Measurements from ENCODE around the gene CHCHD10.
"Not testable (repeated sequence)": the region's sequence is repeated elsewhere in the genome, so short reads cannot be mapped to it uniquely, and the experiment has no call there.

Gene CHCHD10

DNA sequence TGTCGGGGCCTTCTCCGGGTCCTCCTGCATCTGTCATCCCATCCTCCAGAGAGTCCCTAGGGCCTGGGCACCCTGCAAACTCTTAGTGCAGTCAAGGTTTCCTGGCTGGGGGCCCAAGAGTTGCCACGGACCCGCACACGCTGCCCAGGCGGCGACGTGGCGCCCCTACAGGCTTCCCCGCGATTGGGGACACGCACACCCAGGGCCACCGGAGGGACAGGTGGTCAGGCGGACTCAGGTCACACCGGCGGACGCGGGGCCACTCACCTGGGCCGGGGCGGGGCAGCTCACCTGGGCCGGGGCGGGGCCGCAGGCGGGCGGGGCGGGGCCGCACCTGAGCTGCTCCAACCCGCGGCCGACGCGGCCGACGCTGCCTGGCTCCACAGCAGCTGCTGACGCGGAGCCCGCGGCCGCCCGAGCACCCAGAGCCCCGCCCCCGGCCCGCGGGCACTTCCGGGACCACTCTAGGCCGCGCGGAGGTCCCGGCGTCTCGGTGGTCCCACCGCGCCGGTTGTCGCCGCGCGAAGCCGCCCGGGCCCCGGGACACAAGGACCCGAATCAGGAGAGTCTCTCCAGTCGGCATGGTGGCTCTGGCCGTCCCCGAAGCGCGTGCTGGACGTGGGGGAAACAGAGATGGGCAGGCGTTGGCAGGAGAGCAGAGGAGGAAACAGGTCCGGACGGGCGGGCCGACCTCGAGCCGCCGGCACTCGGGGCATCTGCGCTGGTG, 16.9 kb downstream of the CHCHD10 start, which contains the start of gene ZNF70:
ZNF70 (minus strand) TSS at position 399 of the 727 bp plus-strand sequence. CDS start 5,972 bp downstream, outside the sequence.
- H3K9me3 Mint-ChIP-seq: no peaks in the 10 kb centered on the region
- peaks cover 4% of the 10 kb centered on the region for H3K36me3 Mint-ChIP-seq
- H3K4me1 Mint-ChIP-seq: peaks cover 18% of the 10 kb centered on the region
- DNase-seq (ENCODE audit: low spot score in 2 of 2) (peak; percentile 79 to 90), ATAC-seq (peak; percentile 99)
- peak within 1 kb of the TSS; percentile 84 for H3K4me3 Mint-ChIP-seq
- H3K27ac Mint-ChIP-seq: peak within 1 kb of the TSS; percentile 88

DNA sequence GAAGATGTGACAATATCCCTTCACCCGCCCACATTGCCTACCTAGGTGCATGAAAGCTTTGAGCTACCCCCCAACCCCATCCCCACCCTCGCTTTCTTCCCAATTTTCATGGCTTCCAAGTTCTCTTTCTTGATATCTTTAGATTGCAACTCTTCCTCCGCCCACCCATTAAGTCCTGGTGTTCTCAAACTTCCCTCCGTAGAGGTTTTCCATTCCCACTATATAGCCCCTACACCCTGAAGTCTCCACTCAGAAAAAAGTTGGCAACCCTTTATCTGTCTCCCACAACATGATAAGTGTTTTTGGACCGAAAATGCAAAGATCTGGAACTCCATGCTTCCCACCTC, 17.4 kb downstream of the CHCHD10 start:
- Mint-ChIP-seq H3K36me3 (peaks cover 4% of the 10 kb centered on the region), H3K4me3 (peak overlapping the region; percentile 84), H3K9me3 (no peaks in the 10 kb centered on the region), H3K4me1 (peaks cover 18% of the 10 kb centered on the region), H3K27ac (peak overlapping the region; percentile 88)
- DNase-seq (ENCODE audit: low spot score in 2 of 2) (no peak), ATAC-seq (no peak)

DNA sequence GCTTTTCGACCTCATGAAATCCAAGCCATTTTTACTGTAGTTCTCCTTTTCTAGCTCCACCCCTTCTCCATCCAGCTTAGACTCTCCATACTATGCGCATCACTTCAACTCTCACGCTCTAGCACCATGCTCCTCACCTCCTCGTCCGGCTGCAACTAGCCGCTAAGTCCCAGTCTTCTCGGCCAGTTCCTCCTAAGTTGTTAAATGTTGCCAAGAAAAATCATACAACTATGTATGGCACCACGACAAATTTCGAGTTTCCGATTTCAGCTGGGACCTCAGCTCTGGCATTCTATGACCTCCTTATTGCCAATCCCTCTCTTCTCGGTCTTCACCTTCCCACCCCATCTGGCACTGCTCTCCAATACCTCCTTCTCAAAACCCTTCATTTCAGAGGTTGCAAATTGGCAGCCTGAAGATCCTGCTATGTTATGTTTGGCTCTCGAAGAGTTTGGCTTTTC, 17.9 kb downstream of the CHCHD10 start:
- no peaks in the 10 kb centered on the region for H3K9me3 Mint-ChIP-seq
- peaks cover 7% of the 10 kb centered on the region for H3K36me3 Mint-ChIP-seq
- H3K4me3 Mint-ChIP-seq: peak overlapping the region; percentile 84
- H3K27ac Mint-ChIP-seq: no peak overlapping the region
- peaks cover 18% of the 10 kb centered on the region for H3K4me1 Mint-ChIP-seq
- DNase-seq (ENCODE audit: low spot score in 2 of 2) (no peak), ATAC-seq (no peak)

DNA sequence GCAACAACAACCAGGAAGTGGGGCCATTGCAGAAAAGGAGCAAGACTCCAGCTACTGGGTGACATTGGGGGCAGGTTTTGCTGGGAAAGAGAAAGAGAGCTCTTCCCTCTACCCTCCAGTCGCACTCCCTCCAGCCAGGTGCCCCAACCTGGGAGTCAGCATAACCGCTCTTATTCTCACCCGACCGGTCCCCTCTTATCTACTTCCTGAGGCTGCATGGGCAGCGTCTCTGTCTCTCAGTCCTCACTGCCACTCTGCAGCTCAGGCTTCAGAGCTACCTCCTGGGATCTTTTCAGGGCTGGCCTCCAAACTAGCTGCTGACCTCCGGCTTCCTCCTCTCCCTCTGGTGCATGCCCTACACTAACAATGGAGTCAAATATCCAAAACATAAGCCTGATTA, 22.0 kb downstream of the CHCHD10 start:
- Mint-ChIP-seq H3K9me3 (peaks cover 4% of the 10 kb centered on the region), H3K4me3 (no peak overlapping the region), H3K27ac (no peak overlapping the region), H3K4me1 (peaks cover 14% of the 10 kb centered on the region), H3K36me3 (peaks cover 27% of the 10 kb centered on the region)
- ATAC-seq (no peak), DNase-seq (ENCODE audit: low spot score in 2 of 2) (no peak)

DNA sequence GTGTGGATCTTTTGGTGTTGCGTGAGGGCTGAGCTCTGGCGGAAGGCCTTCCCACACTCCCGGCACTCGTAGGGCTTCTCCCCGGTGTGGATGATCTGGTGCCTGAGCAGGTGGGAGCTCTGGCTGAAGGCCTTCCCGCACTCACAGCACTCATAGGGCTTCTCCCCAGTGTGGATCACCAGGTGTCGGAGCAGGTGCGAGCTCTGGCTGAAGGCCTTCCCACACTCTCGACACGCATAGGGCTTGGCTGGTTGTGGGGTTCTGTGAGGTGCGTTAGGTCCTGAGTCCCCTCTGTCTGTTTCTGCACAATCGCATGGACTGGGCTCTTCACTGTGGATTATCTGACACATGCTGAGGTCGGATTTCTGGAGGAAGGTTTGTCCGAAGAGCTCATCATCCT, 23.3 kb downstream of the CHCHD10 start:
- DNase-seq (ENCODE audit: low spot score in 2 of 2) (no peak), ATAC-seq (no peak)
- Mint-ChIP-seq H3K9me3 (peaks cover 4% of the 10 kb centered on the region), H3K27ac (no peak overlapping the region), H3K36me3 (peaks cover 29% of the 10 kb centered on the region), H3K4me1 (peaks cover under 1% of the 10 kb centered on the region), H3K4me3 (no peak overlapping the region)

DNA sequence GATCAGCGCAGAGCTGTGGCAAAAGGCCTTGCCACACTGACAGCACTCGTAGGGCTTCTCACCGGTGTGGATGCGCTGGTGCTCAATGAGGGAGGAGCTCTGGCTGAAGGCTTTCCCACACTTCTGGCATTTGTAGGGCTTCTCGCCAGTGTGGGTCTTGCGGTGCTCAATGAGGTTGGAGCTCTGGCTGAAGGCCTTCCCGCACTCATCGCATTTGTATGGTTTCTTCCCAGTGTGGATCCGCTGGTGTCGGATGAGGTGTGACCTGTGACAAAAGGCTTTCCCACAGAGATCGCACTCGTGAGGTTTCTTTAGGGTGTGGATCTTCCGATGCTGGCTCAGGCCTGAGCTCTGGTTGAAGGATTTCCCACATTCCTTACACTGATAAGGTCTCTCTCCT, 23.8 kb downstream of the CHCHD10 start:
- Mint-ChIP-seq H3K4me3 (no peak overlapping the region), H3K4me1 (no peaks in the 10 kb centered on the region), H3K9me3 (peaks cover 4% of the 10 kb centered on the region), H3K27ac (no peak overlapping the region), H3K36me3 (peaks cover 29% of the 10 kb centered on the region)
- ATAC-seq (no peak), DNase-seq (ENCODE audit: low spot score in 2 of 2) (no peak)

DNA sequence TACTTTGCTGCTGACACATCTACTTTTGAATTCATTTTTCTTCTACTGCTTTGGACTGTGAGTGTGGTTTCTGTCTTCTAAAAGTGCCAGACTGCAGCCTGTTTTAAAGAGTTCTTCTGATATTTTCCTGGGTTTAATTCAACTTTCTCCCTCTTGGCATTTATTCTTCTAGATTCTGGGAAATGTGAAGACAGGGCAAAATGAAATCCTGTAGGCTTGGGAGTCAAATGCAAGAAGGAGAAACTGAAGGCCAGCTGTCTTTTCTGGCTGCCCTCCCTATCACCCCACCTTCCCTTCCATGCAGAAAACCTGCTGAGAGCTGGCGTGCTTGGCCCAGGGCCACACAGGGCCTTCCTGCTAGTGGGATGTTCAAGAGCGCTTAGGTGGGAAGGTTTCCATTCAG, 24.5 kb downstream of the CHCHD10 start:
- Mint-ChIP-seq H3K36me3 (peaks cover 29% of the 10 kb centered on the region), H3K4me1 (no peaks in the 10 kb centered on the region), H3K9me3 (peaks cover 4% of the 10 kb centered on the region), H3K4me3 (no peak overlapping the region), H3K27ac (peak overlapping the region; percentile 32)
- ATAC-seq: no peak
- DNase-seq (ENCODE audit: low spot score in 2 of 2): no peak

DNA sequence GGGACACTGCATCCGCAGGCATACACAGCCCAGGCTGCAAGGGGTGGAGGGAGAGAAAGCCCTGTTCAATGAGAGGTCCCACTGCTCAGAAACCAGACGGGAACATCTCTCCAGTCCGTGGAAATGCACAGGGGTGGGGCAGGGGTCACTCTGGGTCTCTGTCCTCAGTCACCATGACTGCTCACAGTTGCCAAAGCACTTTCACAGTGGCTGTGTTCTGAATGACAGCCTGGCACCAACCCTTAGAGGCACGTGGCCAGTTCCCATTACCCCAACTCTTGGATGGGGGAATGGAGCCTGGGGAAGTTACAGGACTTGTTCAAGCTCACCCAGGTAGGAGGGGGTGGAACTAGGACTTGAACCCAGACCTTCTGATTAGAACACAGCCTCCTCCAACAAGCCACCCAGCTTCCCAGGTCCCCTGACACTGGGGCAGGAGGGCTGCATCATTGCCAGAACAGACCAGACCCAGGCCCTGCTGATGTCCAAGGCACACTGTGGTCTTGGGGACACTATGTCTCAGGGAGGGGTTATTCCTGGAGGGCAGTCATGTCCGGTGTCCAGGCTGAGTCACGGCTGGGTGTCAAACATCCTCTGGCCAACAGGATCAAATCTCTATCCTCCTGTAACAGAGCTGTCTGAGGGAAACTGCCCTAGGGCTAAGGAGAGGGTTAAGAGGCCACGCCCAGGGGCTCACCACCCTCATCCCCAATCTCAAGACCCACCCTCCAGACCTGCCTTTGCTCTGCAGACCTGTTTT, 25.1 kb downstream of the CHCHD10 start:
- H3K4me3 Mint-ChIP-seq: no peak overlapping the region
- ATAC-seq (no peak), DNase-seq (ENCODE audit: low spot score in 2 of 2) (no peak)
- H3K27ac Mint-ChIP-seq: peak overlapping the region; percentile 32
- H3K36me3 Mint-ChIP-seq: peaks cover 25% of the 10 kb centered on the region
- no peaks in the 10 kb centered on the region for H3K4me1 Mint-ChIP-seq
- peaks cover 4% of the 10 kb centered on the region for H3K9me3 Mint-ChIP-seq

DNA sequence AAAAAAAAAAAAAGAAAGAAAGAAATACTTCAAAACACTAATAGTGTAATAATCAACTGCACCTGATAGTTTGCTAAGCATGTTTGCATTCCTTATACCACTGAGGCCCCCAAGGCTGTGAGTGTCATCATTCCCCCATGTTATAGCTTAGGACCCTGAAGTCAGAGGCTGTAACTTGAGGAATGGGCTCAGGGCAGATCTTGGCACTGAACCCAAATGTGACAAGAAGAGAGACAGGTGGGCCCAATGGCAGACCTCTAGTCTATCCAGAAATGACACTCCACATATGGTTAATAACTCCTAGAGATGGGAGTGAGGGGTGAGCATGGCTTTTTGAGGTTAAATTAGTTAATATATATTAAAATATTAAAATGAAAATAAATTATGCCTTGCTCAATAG, 30.1 kb downstream of the CHCHD10 start:
- ATAC-seq (no peak), DNase-seq (ENCODE audit: low spot score in 2 of 2) (no peak)
- no peak overlapping the region for H3K4me3 Mint-ChIP-seq
- H3K36me3 Mint-ChIP-seq: peaks cover 6% of the 10 kb centered on the region
- H3K27ac Mint-ChIP-seq: no peak overlapping the region
- no peaks in the 10 kb centered on the region for H3K9me3 Mint-ChIP-seq
- H3K4me1 Mint-ChIP-seq: no peaks in the 10 kb centered on the region

DNA sequence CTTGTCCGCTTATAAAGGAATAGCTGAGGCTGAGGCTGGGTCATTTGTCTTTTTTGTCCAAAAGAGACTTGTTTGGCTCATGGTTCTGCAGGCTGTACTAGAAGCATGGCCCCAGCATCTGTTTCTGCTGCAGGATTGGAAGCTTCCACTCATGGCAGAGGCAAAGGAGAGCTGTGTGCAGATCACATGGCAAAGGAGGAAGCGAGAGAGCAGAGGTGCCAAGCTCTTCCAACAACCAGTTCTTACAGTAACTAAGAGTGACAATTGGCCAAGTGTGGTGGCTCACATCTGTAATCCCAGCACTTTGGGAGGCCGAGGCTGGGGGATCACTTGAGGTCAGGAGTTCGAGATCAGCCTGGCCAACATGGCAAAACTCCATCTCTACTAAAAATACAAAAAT, 39.7 kb downstream of the CHCHD10 start:
- H3K4me1 Mint-ChIP-seq; ATAC-seq; DNase-seq (ENCODE audit: low spot score in 2 of 2); H3K9me3 Mint-ChIP-seq; H3K36me3 Mint-ChIP-seq; H3K27ac Mint-ChIP-seq; H3K4me3 Mint-ChIP-seq: not testable (repeated sequence)

DNA sequence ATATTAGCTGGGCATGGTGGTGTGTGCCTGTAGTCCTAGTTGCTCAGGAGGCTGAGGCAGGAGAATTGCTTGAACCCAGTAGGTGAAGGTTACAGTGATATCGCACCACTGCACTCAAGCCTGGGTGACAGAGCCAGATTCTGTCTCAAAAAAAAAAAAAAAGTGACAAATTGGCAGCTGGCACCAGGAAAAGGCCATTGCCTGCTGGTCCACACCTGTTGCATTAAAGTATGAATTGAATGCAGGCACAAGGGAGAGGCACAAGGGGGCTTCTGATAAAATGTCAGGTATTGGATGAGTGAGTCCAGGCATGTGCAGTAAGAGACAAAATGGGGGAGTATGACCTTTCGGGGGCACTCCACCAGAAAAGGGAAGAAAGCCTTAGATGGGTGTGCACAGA, 45.0 kb downstream of the CHCHD10 start:
- DNase-seq (ENCODE audit: low spot score in 2 of 2): no peak
- no peak for ATAC-seq
- H3K36me3 Mint-ChIP-seq: no peaks in the 10 kb centered on the region
- no peak overlapping the region for H3K27ac Mint-ChIP-seq
- H3K9me3 Mint-ChIP-seq: no peaks in the 10 kb centered on the region
- H3K4me1 Mint-ChIP-seq: no peaks in the 10 kb centered on the region
- no peak overlapping the region for H3K4me3 Mint-ChIP-seq

DNA sequence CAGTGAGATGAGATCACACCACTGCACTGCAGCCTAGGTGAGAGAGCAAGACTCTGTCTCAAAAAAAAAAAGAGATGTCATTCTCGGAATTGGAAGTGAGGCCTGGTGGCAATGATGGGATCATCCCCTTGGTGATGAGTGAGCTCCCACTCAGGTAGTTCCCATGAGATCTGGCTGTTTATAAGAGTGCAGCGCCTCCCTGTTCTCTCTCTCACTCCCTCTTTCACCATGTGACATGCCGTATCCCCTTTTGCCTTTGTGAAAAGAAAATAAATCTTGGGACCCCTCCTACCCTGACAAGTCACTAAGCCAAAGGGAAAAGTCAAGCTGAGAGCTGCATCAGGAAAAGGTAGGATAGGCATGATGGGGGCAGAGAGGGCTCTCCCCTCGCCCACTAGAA, 45.6 kb downstream of the CHCHD10 start:
- Mint-ChIP-seq H3K9me3 (no peaks in the 10 kb centered on the region), H3K27ac (no peak overlapping the region), H3K4me3 (no peak overlapping the region), H3K36me3 (no peaks in the 10 kb centered on the region), H3K4me1 (no peaks in the 10 kb centered on the region)
- ATAC-seq: no peak
- DNase-seq (ENCODE audit: low spot score in 2 of 2): no peak

DNA sequence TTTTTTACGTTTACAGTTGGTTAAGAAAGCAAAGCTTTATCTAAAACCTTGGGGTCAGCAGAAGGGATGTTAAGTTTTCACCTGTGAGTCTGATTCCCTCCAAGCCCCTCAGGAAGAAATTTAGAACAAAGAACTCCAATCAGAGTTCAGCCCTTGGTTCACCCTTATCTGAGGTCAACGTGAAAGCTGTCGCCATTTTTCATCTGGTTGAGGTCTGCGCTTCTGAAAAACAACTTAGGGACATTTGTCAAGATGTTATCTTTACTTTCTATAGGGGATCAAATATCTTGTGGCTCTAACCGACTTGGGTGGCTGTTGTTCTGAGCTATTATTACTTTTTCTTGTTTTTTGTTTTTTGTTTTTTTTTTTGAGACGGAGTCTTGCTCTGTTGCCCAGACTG, 46.9 kb downstream of the CHCHD10 start:
- ATAC-seq (no peak), DNase-seq (ENCODE audit: low spot score in 2 of 2) (no peak)
- H3K36me3 Mint-ChIP-seq: no peaks in the 10 kb centered on the region
- H3K9me3 Mint-ChIP-seq: no peaks in the 10 kb centered on the region
- H3K27ac Mint-ChIP-seq: no peak overlapping the region
- H3K4me1 Mint-ChIP-seq: peaks cover 3% of the 10 kb centered on the region
- no peak overlapping the region for H3K4me3 Mint-ChIP-seq

DNA sequence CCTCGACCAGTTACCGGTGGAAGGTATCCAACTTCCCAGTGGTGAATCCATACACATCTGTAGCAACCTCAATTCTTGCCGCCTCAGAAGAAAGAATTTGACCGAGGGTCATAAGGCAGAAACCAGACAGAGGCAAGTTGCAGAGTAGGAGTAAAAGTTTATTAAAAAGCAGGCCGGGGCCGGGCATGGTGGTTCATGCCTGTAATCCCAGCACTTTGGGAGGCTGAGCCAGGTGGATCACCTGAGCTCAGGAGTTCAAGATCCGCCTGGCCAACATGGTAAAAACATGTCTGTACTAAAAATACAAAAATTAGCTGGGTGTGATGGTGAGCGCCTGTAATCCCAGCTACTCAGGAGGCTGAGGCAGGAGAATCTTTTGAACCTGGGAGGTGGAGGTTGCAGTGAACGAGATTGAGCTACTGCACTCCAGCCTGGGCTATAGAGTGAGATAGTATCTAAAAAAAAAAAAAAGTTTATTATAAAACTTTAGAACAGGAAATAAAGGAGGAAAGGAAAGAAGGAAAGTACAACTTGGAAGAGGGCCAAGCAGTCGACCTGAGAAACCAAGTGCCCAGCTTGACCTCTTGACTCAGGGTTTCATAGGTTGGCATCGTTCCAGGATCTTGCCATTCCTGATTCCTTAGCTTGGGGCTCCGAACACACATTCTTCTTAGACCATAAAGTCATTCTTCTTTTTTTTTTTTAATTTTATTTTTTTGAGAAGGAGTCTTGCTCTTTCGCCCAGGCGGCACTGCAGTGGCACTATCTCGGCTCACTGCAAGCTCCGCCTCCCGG, 49.2 kb downstream of the CHCHD10 start:
- Mint-ChIP-seq H3K4me3 (no peak overlapping the region), H3K36me3 (peaks cover 16% of the 10 kb centered on the region), H3K9me3 (no peaks in the 10 kb centered on the region), H3K4me1 (peaks cover 22% of the 10 kb centered on the region), H3K27ac (no peak overlapping the region)
- ATAC-seq (no peak), DNase-seq (ENCODE audit: low spot score in 2 of 2) (no peak)

Data from stimulated activated effector memory CD8-positive, alpha-beta T cell treated with anti-CD3 and anti-CD28 coated beads, Interleukin-12 subunit alpha, Interleukin-12 subunit beta, amount 100 ng/mL, for 72 hours (primary cell).